ENCODE data around the gene TRAF2.

DNA sequence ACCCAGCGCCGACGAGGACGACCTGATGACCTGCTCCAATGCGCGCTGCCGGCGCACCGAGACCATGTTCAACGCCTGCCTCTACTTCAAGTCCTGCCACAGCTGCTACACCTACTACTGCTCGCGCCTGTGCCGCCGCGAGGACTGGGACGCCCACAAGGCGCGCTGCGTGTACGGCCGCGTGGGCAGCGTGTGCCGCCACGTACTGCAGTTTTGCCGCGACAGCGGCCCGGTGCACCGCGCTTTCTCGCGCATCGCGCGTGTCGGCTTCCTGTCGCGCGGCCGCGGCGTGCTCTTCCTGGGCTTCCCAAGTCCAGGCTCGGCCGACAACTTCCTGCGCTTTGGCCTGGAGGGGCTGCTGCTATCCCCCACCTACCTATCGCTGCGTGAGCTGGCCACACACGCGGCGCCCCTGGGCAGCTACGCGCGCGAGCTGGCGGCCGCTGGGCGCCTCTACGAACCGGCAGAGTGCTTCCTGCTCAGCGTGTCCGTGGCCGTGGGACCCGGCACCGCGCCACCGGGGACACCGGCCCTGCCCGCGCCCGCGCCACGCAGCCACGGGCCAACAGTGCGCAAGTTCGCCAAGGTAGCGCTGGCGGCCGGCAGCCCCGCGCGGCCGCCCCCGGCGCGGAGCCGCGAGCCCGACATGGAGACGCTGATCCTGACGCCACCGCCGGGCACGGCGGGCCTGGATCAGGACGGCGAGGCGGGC is 39.8 kb upstream of the TRAF2 start:
- TF ChIP-seq TAF1 (IDR thresholded peaks at IDR 0.05; ENCODE audit: low read depth, low read length) = no peak
- no peak for TF ChIP-seq POLR2AphosphoS5 (IDR thresholded peaks at IDR 0.05; ENCODE audit: low read depth, low read length)
- no peak for TF ChIP-seq SPI1 (IDR thresholded peaks at IDR 0.05; ENCODE audit: low read depth, low read length)
- no peak for TF ChIP-seq POLR2A (IDR thresholded peaks at IDR 0.05; ENCODE audit: low read depth, low read length)
- TF ChIP-seq PAX5 (IDR thresholded peaks at IDR 0.05; ENCODE audit: insufficient read depth, low read length, severe bottlenecking) = no peak
